Superior temporal gyrus (tissue), 1 donor: ENCODE data around the gene LRCH2.
"Not testable (repeated sequence)": the region's sequence is repeated elsewhere in the genome, so short reads cannot be mapped to it uniquely, and the experiment has no call there.

ENCODE experiments used
- DNase-seq: peaks from one replicate; pipeline ENCODE4 v3.0.0-alpha.2; 2016; ENCODE audit errors: extremely low spot score

LRCH2 gene

GRCh38 chrX:115214151-115214550 lies 19.7 kb downstream of the LRCH2 start:
- DNase-seq: no peak

- DNase-seq: not testable (repeated sequence)
Observed at GRCh38 chrX:115209547-115209946, 24.3 kb downstream of the LRCH2 start.

- no peak for DNase-seq
Observed at GRCh38 chrX:115204040-115204439, 29.9 kb downstream of the LRCH2 start.

GRCh38 chrX:115192244-115192700 lies 41.6 kb downstream of the LRCH2 start:
- DNase-seq: no peak

GRCh38 chrX:115191490-115192243 lies 42.2 kb downstream of the LRCH2 start:
- DNase-seq: no peak

GRCh38 chrX:115190636-115191489 lies 43.0 kb downstream of the LRCH2 start:
- no peak for DNase-seq

GRCh38 chrX:115189646-115190635 lies 44.0 kb downstream of the LRCH2 start:
- DNase-seq: no peak

GRCh38 chrX:115189110-115189509 lies 44.8 kb downstream of the LRCH2 start, which contains the start of gene RBMXL3:
TSS of gene RBMXL3 (plus strand) at chrX:115189410. CDS start at chrX:115189442, 32 bp downstream.
- no peak for DNase-seq

GRCh38 chrX:115183980-115184379 lies 49.9 kb downstream of the LRCH2 start:
- DNase-seq: no peak

GRCh38 chrX:115178473-115178872 lies 55.4 kb downstream of the LRCH2 start:
- no peak for DNase-seq

GRCh38 chrX:115177932-115178331 lies 56.0 kb downstream of the LRCH2 start:
- no peak for DNase-seq

GRCh38 chrX:115174548-115174947 lies 59.3 kb downstream of the LRCH2 start:
- no peak for DNase-seq

- no peak for DNase-seq
Observed at GRCh38 chrX:115173181-115173580, 60.7 kb downstream of the LRCH2 start.

- DNase-seq: peak; percentile 49
Observed at GRCh38 chrX:115147220-115147619, 86.7 kb downstream of the LRCH2 start.

GRCh38 chrX:115142057-115142456 lies 91.8 kb downstream of the LRCH2 start:
- DNase-seq: no peak

GRCh38 chrX:115138040-115138439 lies 95.9 kb downstream of the LRCH2 start:
- DNase-seq: no peak

- DNase-seq: peak; percentile 27
Observed at GRCh38 chrX:115134382-115134781, 99.5 kb downstream of the LRCH2 start.

GRCh38 chrX:115112411-115112810 lies 121.5 kb downstream of the LRCH2 start:
- no peak for DNase-seq

GRCh38 chrX:115098897-115099296 lies 135.0 kb downstream of the LRCH2 start:
- DNase-seq: no peak

GRCh38 chrX:115093191-115093590 lies 140.7 kb downstream of the LRCH2 start:
- no peak for DNase-seq

GRCh38 chrX:115089419-115089818 lies 144.5 kb downstream of the LRCH2 start:
- no peak for DNase-seq
